SU-DHL-6 (cell line): ENCODE measurements around the gene NOVA1.

Experiments
- EZH2phosphoT487 ChIP-seq: fragments of 200-600 bp; sonication (generic), shearing (Covaris generic); conservative IDR thresholded peaks from 2 replicates; pipeline ENCODE4 v1.6.1; 2018; ENCODE audit warnings: mild to moderate bottlenecking, antibody characterized with exemption, low read length, moderate library complexity, mixed read lengths
- TF ChIP-seq, protein P1 (sequence below): fragments of 200-600 bp; sonication (generic); IDR thresholded peaks from one replicate; pipeline ENCODE4 v1.5.1; 2017; ENCODE audit warnings: antibody characterized with exemption, mild to moderate bottlenecking, low read length, moderate library complexity; ENCODE audit not compliant: insufficient read depth, poor library complexity, severe bottlenecking

DNA sequence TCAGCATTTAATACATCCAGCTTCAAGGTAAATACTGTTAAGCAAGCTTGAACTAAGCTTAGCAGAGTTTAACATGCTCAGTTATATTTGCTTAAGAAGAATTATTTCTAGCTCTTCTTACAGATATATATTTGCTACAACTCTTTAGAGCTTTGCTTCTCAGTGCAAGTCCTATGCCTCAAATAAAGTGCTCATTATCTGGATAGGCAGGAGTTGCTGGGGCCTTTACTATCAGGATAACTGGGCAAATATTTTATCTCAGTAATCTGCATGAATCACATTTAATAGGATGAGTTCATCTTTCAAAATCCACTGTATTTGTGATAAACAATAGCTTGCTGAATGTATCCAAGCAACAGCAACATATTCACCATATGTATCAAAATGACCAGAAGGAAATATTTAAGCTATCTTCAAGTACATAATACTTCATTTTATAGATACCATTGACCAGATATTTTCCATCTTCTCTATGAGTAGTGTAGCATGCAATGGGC, 187.6 kb downstream of the NOVA1 start:
- TF ChIP-seq, protein P1, sequence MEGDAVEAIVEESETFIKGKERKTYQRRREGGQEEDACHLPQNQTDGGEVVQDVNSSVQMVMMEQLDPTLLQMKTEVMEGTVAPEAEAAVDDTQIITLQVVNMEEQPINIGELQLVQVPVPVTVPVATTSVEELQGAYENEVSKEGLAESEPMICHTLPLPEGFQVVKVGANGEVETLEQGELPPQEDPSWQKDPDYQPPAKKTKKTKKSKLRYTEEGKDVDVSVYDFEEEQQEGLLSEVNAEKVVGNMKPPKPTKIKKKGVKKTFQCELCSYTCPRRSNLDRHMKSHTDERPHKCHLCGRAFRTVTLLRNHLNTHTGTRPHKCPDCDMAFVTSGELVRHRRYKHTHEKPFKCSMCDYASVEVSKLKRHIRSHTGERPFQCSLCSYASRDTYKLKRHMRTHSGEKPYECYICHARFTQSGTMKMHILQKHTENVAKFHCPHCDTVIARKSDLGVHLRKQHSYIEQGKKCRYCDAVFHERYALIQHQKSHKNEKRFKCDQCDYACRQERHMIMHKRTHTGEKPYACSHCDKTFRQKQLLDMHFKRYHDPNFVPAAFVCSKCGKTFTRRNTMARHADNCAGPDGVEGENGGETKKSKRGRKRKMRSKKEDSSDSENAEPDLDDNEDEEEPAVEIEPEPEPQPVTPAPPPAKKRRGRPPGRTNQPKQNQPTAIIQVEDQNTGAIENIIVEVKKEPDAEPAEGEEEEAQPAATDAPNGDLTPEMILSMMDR = no peak
- TF ChIP-seq EZH2phosphoT487 = no peak
